Measurements from ENCODE around the gene MINDY2.

DNA sequence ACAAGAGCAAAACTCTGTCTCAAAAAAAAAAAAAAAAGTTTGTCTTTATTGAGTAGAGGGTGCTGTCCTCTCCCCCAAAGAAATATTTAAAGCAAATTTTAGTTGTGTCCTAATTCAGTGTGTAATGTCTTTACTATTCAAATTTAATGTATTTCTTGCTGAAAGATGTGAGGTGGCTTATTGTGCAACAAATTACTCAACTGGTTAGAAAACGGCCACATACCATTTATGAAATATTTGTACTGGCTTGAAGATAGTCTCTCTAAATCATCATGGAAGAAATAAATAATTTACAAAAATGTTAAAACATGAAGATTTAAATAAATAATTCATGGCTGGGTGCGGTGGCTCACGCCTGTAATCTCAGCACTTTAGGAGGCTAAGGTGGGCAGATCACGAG is 99.3 kb downstream of the MINDY2 start:
- TF ChIP-seq EP300 (IDR thresholded peaks at IDR 0.05; ENCODE audit: borderline replicate concordance) (no peak), FOXM1 (IDR thresholded peaks at IDR 0.05; ENCODE audit: borderline replicate concordance, low read depth) (no peak), RAD21 (IDR thresholded peaks at IDR 0.05; ENCODE audit: low read depth) (no peak), YY1 (IDR thresholded peaks at IDR 0.05; ENCODE audit: low read depth) (no peak)
